Activated naive CD4-positive, alpha-beta T cell treated with anti-CD3 and anti-CD28 coated beads, Interleukin-2, amount 50 U/mL, for 24 hours (primary cell): ENCODE results near the gene RPUSD3.
"Not testable (repeated sequence)": the region's sequence is repeated elsewhere in the genome, so short reads cannot be mapped to it uniquely, and the experiment has no call there.

Experiments
- H3K27ac Mint-ChIP-seq: one replicate; pipeline ENCODE4 v1.8.0; 2021; ENCODE audit warnings: mild to moderate bottlenecking, mixed read lengths
- H3K27me3 Mint-ChIP-seq: one replicate; pipeline ENCODE4 v1.8.0; 2021; ENCODE audit warnings: mixed read lengths
- H3K36me3 Mint-ChIP-seq: one replicate; pipeline ENCODE4 v1.8.0; 2021; ENCODE audit warnings: mixed read lengths
- H3K4me1 Mint-ChIP-seq: one replicate; pipeline ENCODE4 v1.8.0; 2021; ENCODE audit warnings: mixed read lengths
- H3K4me3 Mint-ChIP-seq: one replicate; pipeline ENCODE4 v1.8.0; 2021; ENCODE audit warnings: mild to moderate bottlenecking, mixed read lengths
- H3K9me3 Mint-ChIP-seq: one replicate; pipeline ENCODE4 v1.8.0; 2021; ENCODE audit warnings: mixed read lengths

Gene RPUSD3

DNA sequence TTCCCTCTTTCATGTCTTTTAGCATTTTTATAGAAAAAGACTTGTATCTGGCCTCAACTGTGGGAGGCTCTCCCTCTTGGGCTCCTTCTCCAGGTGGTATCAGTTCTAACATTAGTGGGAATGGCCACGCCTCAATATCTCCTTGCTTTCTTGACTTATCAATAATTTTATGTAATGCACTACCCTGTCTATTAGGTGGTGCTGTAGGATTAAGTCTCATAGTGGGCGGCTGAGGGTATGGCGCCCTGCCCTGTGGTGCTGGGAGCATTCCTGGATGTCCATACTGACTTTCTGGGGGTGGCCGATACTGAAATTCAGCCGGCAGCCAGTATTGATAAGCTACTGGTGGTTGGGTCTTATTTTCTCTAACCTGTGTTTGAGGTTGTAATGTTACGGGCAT lies 8.7 kb upstream of the RPUSD3 start:
- H3K4me3 Mint-ChIP-seq: no peak overlapping the region
- no peak overlapping the region for H3K27ac Mint-ChIP-seq
- H3K36me3 Mint-ChIP-seq: no peaks in the 10 kb centered on the region
- no peaks in the 10 kb centered on the region for H3K9me3 Mint-ChIP-seq
- H3K4me1 Mint-ChIP-seq: peaks cover 6% of the 10 kb centered on the region
- H3K27me3 Mint-ChIP-seq: no peaks in the 10 kb centered on the region

DNA sequence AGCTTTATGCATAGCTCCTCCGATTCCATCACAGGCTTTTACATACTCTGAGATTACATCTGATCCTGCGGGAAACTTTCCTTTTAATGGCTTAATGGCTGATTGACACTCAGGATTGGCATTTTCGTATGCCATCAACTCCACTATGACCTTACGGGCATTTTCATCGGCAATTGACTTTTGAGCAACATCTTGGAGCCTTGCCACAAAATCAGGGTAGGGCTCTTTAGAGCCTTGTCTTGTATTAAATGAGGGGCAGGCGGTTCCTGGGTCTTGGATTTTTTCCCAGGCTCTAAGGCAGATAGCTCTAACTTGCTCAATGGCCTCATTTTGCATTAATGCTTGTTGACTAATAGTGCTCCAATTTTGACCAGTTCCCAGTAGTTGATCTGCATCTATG lies 8.1 kb upstream of the RPUSD3 start:
- not testable (repeated sequence) for H3K4me3 Mint-ChIP-seq, H3K9me3 Mint-ChIP-seq, H3K4me1 Mint-ChIP-seq, H3K36me3 Mint-ChIP-seq, H3K27ac Mint-ChIP-seq, H3K27me3 Mint-ChIP-seq

DNA sequence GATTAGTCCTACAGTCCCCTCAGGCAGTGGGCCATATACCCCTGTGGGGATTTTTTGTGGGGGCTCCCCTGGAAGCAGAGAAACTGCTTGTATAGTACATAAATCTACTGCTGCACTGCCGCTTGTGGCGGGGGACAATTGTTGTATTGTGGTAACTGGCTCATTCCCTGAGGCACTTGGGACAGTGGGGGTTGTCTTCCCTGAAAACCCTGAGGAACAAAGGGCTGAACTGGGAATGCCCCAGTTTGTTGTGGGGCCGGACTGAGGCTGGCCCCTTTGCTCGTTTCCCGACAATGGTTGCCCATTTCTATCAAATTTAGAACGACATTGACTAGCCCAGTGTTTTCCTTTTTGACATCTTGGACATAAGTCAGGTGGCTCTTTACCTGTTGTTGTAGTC lies 7.6 kb upstream of the RPUSD3 start:
- H3K9me3 Mint-ChIP-seq, H3K27me3 Mint-ChIP-seq, H3K36me3 Mint-ChIP-seq, H3K27ac Mint-ChIP-seq, H3K4me3 Mint-ChIP-seq, H3K4me1 Mint-ChIP-seq: not testable (repeated sequence)

DNA sequence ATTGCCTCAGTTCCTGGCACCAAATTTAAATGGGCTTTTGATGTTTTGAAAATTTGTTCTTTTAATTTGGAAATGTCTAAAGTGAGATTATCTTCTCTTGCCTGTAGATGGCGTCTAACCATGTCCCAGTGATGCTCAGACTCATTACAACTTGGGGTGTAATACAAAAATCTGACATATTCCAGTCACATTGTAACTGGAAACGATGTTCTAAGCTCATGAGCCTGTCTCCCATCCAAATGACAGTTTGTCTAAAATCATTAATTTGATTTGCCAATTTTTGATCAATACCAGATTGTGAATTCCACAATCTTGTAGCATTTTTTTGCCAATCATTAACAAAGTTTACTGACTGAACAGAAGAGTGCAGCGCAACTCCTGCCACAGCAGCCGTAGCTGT lies 5.1 kb upstream of the RPUSD3 start:
- not testable (repeated sequence) for H3K27ac Mint-ChIP-seq, H3K9me3 Mint-ChIP-seq

DNA sequence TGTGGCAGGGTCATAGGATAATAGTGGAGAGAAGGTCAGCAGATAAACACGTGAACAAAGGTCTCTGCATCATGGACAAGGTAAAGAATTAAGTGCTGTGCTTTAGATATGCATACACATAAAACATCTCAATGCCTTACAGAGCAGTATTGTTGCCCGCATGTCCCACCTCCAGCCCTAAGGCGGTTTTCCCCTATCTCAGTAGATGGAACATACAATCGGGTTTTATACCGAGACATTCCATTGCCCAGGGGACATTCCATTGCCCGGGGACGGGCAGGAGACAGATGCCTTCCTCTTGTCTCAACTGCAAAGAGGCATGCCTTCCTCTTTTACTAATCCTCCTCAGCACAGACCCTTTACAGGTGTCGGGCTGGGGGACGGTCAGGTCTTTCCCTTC lies 4.1 kb upstream of the RPUSD3 start:
- peaks cover 16% of the 10 kb centered on the region for H3K4me1 Mint-ChIP-seq
- H3K27me3 Mint-ChIP-seq, H3K9me3 Mint-ChIP-seq, H3K36me3 Mint-ChIP-seq, H3K4me3 Mint-ChIP-seq, H3K27ac Mint-ChIP-seq: not testable (repeated sequence)

More for the DNA sequence above, 5.1 kb upstream of the RPUSD3 start:
- peaks cover 11% of the 10 kb centered on the region for H3K4me1 Mint-ChIP-seq
- not testable (repeated sequence) for H3K36me3 Mint-ChIP-seq, H3K27me3 Mint-ChIP-seq, H3K4me3 Mint-ChIP-seq

DNA sequence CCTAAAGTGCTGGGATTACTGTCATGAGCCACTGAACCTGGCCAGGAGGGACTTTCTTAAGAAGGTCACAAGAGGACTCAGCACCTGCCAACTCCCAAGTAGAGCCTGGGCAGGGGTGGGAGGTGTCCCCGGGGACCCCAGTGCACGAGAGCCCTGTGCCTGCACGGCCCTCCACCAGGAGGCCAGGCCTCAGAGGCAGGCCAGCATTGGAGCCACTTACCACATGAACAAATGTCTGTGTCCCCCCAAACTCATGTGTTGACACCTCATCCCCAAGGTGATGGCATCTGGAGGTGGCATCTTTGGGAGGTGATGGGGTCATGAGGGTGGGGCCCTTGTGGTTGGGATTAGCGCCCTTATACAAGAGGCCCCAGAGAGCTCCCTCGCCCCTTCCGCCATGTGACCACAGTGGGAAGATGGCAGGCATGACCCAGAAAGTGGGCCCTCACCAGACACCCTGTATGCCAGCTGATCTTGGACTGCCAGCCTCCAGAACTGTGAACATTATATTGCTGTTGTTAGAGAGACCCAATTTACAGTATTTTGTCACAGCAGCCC lies 3.2 kb upstream of the RPUSD3 start:
- Mint-ChIP-seq H3K4me1 (peaks cover 23% of the 10 kb centered on the region), H3K27ac (no peak overlapping the region), H3K9me3 (no peaks in the 10 kb centered on the region), H3K36me3 (peaks cover 3% of the 10 kb centered on the region), H3K27me3 (no peaks in the 10 kb centered on the region), H3K4me3 (no peak overlapping the region)

DNA sequence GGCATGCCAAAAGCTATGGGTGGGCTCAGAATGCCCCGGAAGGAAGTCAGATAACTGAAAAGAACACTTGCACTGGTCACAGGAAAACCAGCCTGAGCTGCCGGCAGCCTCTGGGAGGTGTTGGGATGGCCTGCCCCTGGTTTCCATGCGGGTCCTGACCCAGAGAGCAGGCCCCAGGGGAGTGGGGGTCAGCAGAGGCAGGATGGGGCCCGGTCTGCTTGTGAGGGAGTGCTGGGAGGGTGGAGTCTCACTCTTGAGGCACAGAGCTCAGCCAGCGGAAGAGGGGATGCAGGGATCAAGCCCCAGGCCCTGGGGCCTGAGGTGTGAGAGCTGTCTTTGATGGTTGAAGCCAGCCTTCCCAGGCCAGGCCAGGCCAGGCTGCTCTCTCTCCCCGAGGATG lies 2.4 kb upstream of the RPUSD3 start:
- Mint-ChIP-seq H3K4me1 (peaks cover 27% of the 10 kb centered on the region), H3K27ac (peak overlapping the region; percentile 17), H3K27me3 (no peaks in the 10 kb centered on the region), H3K4me3 (no peak overlapping the region), H3K36me3 (peaks cover 3% of the 10 kb centered on the region), H3K9me3 (no peaks in the 10 kb centered on the region)

DNA sequence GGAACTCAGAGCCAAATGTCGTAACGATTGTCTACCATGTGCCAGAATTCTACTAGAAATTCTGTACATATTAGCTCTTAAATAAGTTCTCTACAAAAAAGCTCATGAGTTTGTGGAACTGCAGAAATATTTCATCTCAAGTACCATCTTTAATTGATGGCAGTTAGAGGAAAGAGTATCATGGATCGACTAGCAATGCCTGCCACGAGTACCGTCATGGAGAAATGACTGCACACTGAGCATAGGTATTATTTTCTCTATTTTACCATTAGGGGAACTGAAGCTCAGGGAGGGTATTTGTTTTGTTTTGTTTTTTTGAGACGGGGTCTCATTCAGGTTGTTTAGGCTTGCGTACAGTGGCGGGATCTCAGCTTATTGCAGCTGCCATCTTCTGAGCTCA lies 2.8 kb downstream of the RPUSD3 start:
- H3K27ac Mint-ChIP-seq: peak overlapping the region; percentile 59
- H3K27me3 Mint-ChIP-seq: no peaks in the 10 kb centered on the region
- peaks cover 27% of the 10 kb centered on the region for H3K4me1 Mint-ChIP-seq
- no peaks in the 10 kb centered on the region for H3K9me3 Mint-ChIP-seq
- no peak overlapping the region for H3K4me3 Mint-ChIP-seq
- H3K36me3 Mint-ChIP-seq: peaks cover 7% of the 10 kb centered on the region

DNA sequence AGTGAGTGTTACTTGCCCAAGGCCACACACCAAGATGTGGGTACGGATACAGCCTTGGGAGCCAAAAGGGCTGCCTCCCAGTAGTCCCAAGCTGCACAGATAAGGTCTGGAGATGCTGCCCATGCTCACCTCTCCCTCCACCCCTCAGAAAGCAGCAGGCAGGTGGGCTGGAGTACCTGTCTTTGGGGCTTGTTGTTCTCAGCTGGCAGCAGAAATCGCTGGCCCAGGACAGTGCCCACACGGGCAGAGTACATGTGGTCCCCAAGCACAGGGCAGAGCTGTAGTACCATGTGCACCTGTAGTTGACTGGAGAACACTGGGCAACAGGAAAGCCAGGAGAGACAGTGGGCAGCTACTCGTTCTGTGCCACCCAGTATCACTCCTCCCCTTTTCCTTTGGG lies 5.0 kb downstream of the RPUSD3 start:
- Mint-ChIP-seq H3K36me3 (peaks cover 7% of the 10 kb centered on the region), H3K9me3 (no peaks in the 10 kb centered on the region), H3K27me3 (no peaks in the 10 kb centered on the region), H3K4me1 (peaks cover 18% of the 10 kb centered on the region), H3K4me3 (no peak overlapping the region), H3K27ac (no peak overlapping the region)

DNA sequence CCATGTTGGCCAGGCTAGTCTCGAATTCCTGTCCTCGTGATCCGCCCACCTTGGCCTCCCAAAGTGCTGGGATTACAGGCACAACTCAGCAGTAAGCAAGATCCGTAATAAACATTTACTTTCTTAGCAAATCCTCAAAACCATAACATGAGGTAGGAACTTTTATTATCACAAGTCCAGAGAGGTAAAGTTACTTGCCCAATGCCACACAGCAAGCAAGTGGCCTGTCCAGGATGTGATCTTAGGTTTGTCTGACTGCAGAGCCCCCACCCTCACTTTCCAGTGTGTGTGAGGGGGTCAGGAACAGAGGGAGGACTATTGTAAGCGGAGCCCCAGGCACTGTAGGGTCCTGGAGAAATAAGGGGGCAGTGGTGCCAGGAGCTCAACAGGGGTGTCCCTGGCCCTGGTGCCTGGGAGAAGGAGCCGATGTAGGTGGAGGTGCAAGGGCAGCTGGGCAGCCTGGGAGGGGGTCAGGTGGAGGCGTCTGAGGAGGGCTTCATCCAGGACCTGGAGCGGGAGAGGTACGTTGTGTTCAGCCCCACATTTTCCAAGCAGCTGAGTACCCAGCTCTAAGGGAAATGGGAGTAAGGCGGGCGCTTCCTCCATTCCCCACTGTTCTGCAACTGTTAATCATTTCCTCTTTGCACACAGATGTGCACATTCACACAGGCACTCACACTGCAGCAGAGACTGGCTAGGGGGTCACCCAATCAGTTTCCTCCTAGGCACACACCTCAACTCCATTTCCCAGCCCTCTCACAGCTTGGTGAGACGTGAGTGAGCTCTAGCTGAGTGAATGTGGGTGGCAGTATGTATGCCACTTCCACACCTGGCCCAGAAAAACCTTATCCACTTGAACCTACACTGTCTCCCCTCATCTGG lies 5.9 kb downstream of the RPUSD3 start:
- Mint-ChIP-seq H3K4me3 (no peak overlapping the region), H3K36me3 (peaks cover 7% of the 10 kb centered on the region), H3K4me1 (peaks cover 13% of the 10 kb centered on the region), H3K27ac (no peak overlapping the region), H3K27me3 (no peaks in the 10 kb centered on the region), H3K9me3 (no peaks in the 10 kb centered on the region)

DNA sequence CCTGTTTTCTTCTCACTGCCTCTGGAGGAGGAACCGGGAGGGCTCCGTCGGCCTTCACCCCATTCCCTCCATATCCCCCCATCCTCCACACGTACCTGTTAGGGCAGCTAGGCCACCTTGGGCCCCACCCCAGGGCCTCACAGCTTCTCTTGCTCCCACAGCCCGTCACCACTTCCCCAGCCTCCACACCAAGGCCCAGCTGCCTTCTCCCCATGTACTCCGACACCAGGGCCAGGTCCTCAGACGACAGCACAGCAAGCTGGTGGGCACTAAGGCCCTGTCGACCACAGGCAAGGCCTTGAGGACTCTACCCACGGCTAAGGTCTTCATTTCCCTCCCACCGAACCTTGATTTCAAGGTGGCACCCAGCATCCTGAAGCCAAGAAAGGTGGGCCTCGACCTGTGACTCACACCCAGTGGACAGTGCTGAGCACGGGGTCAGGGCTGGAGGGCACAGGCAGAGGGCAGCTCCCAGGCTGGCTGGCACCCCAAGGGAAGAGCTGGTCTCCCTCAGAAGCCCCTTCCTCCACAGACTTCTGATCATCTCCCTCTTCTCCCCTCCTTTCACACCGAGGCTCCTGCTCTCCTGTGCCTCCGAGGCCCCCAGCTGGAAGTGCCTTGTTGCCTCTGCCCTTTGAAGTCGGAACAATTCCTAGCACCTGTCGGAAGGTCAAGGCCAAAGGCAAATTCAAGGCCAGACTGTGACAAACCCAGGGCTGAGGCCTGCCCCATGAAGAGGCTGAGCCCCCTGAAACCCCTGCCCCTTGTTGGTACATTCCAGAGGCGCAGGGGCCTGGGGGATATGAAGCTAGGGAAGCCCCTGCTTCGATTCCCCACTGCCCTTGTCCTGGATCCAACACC lies 9.1 kb downstream of the RPUSD3 start:
- H3K27me3 Mint-ChIP-seq: no peaks in the 10 kb centered on the region
- peaks cover 8% of the 10 kb centered on the region for H3K4me1 Mint-ChIP-seq
- H3K9me3 Mint-ChIP-seq: no peaks in the 10 kb centered on the region
- no peak overlapping the region for H3K4me3 Mint-ChIP-seq
- no peak overlapping the region for H3K27ac Mint-ChIP-seq
- peaks cover 4% of the 10 kb centered on the region for H3K36me3 Mint-ChIP-seq

DNA sequence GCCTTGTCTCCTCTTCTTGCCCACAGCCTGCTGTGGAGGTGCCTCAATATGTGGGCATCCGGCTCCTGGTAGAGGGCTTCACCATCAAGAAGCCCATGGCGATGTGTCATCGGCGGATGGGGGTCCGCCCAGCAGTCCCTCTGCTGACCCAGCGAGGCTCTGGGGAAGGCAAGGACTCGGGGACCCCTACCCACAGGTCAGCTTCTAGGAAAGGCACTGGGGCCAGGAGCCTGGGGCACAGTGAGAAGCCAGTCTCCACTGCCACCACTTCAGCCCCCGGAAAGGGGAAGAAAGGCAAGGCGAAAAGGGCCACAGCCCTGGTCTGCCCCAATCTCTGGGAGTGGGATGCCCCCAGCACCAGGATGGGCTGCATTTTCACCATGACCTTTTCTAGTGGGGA lies 10.7 kb downstream of the RPUSD3 start:
- Mint-ChIP-seq H3K4me1 (peaks cover 8% of the 10 kb centered on the region), H3K9me3 (no peaks in the 10 kb centered on the region), H3K4me3 (no peak overlapping the region), H3K27ac (no peak overlapping the region), H3K36me3 (peaks cover 4% of the 10 kb centered on the region), H3K27me3 (no peaks in the 10 kb centered on the region)

DNA sequence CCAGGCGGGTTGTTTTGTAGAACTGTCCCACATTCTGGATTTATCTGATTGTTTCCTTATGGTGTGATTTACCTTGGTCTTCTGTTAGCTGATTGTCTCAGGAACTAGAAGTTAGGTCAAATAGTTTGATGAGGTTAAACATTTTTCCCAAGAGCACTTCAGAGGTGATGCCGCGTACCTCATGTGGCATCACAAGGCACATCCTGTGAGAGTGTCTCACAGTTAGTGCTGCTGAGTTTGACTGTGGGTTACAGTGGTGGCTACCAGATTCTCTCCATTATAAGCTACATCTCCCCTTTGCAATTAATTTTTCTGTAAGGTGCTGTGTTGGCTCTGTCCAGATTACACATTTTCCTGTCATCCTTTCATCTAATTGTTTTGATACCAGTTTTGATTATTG lies 12.6 kb downstream of the RPUSD3 start:
- Mint-ChIP-seq H3K4me1 (peaks cover 8% of the 10 kb centered on the region), H3K4me3 (no peak overlapping the region), H3K27me3 (no peaks in the 10 kb centered on the region), H3K9me3 (no peaks in the 10 kb centered on the region), H3K27ac (peak overlapping the region; percentile 42), H3K36me3 (peaks cover 2% of the 10 kb centered on the region)

DNA sequence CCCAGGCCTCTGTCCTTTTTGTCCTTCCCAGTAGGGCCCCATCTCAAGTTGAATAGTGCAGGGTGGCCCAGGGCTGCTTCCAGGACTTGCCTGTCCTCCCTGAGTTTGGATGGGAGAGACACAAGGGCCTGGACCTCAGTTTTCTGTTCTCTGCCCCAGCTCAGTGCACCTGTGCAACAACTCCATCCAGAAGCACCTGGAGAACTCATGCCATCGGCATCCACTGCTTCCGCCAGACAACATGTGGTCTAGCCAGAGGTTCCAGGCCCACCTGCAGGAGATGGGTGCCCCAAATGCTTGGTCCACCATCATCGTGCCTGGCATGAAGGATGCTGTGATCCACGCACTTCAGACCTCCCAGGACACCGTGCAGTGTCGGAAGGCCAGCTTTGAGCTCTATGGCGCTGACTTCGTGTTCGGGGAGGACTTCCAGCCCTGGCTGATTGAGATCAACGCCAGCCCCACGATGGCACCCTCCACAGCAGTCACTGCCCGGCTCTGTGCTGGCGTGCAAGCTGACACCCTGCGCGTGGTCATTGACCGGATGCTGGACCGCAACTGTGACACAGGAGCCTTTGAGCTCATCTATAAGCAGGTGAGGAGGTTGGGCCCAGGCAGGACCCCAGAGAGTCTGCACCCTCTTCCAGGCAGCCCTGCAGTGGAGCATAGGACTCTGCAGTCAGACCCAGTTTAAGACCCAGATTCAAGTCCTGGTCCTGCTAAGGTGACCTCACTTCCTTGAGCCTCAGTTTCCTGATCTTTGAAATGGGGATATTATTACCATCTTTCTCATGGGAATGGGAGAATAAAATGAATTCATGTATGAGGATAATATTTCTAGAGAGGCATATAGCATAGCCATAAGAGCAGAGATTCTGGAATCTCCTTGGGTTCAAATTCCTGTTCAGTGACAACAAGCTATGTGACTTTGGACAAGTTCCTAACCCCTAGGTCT lies 14.7 kb downstream of the RPUSD3 start:
- peaks cover 2% of the 10 kb centered on the region for H3K36me3 Mint-ChIP-seq

More for the DNA sequence above, 14.7 kb downstream of the RPUSD3 start:
- H3K4me3 Mint-ChIP-seq: no peak overlapping the region
- no peaks in the 10 kb centered on the region for H3K9me3 Mint-ChIP-seq
- no peak overlapping the region for H3K27ac Mint-ChIP-seq
- no peaks in the 10 kb centered on the region for H3K27me3 Mint-ChIP-seq
- H3K4me1 Mint-ChIP-seq: peaks cover 8% of the 10 kb centered on the region
